Spleen (tissue), 11 donors: ENCODE data around the gene RABGEF1. TPM values are rescaled to one million over a fixed set of nuclear protein-coding genes. Genes with fewer than 3 reads are reported as not detected.

Source experiments
- DNase-seq: peaks from one replicate; pipeline ENCODE4 v3.0.0-alpha.2; 2020
- H3K27ac ChIP-seq, 8 donors: fragments of 200-600 bp; sonication (generic) in 7 of 8; 1 replicate in 4 of 8; 2 replicates in 4 of 8; pipeline versions ENCODE4 v1.5.0 to v1.8.0; 2016 to 2021; ENCODE audit warnings: inconsistent platforms in 4 of 8, mild to moderate bottlenecking in 4 of 8, moderate library complexity in 1 of 8
- H3K27me3 ChIP-seq, 7 donors: fragments of 200-600 bp; sonication (generic) in 6 of 7; replicated peaks in 1 of 7; 1 replicate in 4 of 7; 2 replicates in 3 of 7; pipeline versions ENCODE4 v1.5.0 to v1.8.0; 2016 to 2021; ENCODE audit warnings: inconsistent platforms in 3 of 7, mild to moderate bottlenecking in 1 of 7
- H3K36me3 ChIP-seq, 6 donors: fragments of 200-600 bp; sonication (generic) in 5 of 6; 1 replicate in 4 of 6; 2 replicates in 2 of 6; pipeline versions ENCODE4 v1.5.0 to v1.8.0; 2016 to 2021; ENCODE audit warnings: inconsistent platforms in 2 of 6
- H3K4me1 ChIP-seq, 6 donors: fragments of 200-600 bp; sonication (generic) in 5 of 6; 1 replicate in 3 of 6; 2 replicates in 3 of 6; pipeline versions ENCODE4 v1.5.0 to v1.8.0; 2016 to 2021; ENCODE audit warnings: inconsistent platforms in 3 of 6
- H3K4me3 ChIP-seq, 8 donors: fragments of 200-600 bp; sonication (generic) in 7 of 8; 1 replicate in 4 of 8; 2 replicates in 4 of 8; pipeline versions ENCODE4 v1.5.0 to v1.8.0; 2016 to 2021; ENCODE audit warnings: inconsistent platforms in 4 of 8, mild to moderate bottlenecking in 4 of 8, moderate library complexity in 2 of 8
- H3K9me3 ChIP-seq, 8 donors: fragments of 200-600 bp; sonication (generic) in 7 of 8; 1 replicate in 4 of 8; 2 replicates in 4 of 8; pipeline versions ENCODE4 v1.5.0 to v1.8.0; 2016 to 2021; ENCODE audit warnings: inconsistent platforms in 4 of 8
- CTCF ChIP-seq, 11 experiments: fragments of 200-600 bp in 7 of 11; fragments of 450-650 bp in 4 of 11; sonication (generic) in 4 of 11; IDR thresholded peaks in 8 of 11; conservative IDR thresholded peaks in 3 of 11; 1 replicate in 7 of 11; 2 replicates in 4 of 11; pipeline versions ENCODE4 v1.4.0 to v1.8.0; 2016 to 2021; ENCODE audit warnings: antibody characterized with exemption in 11 of 11, inconsistent platforms in 4 of 11, mild to moderate bottlenecking in 1 of 11
- POLR2A ChIP-seq, 3 donors: fragments of 450-650 bp; IDR thresholded peaks; one replicate each; pipeline ENCODE4 v1.5.1; 2017; ENCODE audit warnings: antibody characterized with exemption in 3 of 3, mild to moderate bottlenecking in 1 of 3
- POLR2AphosphoS5 ChIP-seq, 3 donors: sonication (generic); formaldehyde crosslinking; IDR thresholded peaks; one replicate each; pipeline ENCODE4 v1.5.1; 2017; ENCODE audit warnings: antibody characterized with exemption in 3 of 3
- WGBS, 5 donors: extraction: QIAGEN DNeasy Blood & Tissue Kit in 3 of 5; methylation state at CpG; one replicate each; pipeline versions ENCODE4 v1.1.5 to v1.1.7; 2013 to 2018; 5-methylcytosine and 5-hydroxymethylcytosine counted together
- intact Hi-C: fragments of 100-400 bp; cut with DNase I; formaldehyde crosslinking; loops from one replicate; pipeline ENCODE4 v1.15.0; 2023; ENCODE audit warnings: low total_unique reads
- polyA plus RNA-seq, 3 donors: library from polyadenylated mRNA; stranded (reverse); fragments of 200-250 nt; gene quantifications; one replicate each; pipeline ENCODE4 v1.2.1, GENCODE V29; 2013
- total RNA-seq, 7 donors: library from RNA; depleted of rRNA in 3 of 7; stranded (reverse); fragments of >200 nt in 3 of 7; fragmentation: NEBNext Ultra II Directional in 4 of 7; extraction: Animal tissue kit (Norgen Biotek cat#: 25700) in 4 of 7; gene quantifications; one replicate each; pipeline versions ENCODE4 v1.1.0 to v1.2.1, GENCODE V29; 2016 to 2021
- donor health status: healthy with polysubstance abuse.
- donor health status: DM: no; HTN: no; CAD: no; lungs with moderate emphysema.
- donor health status: DM: no; HTN: no; CAD: no.
- donor health status: Bipolar disorder and iron deficiency.
- donor health status: healthy.
- donor health status: DM: no; HTN: no; CAD: no.
- donor health status: DM: yes; HTN: yes; CAD: no.

RABGEF1 gene
- total and polyA plus RNA-seq, 10 donors, result 8.3 to 39.6 (median 27.4) TPM

- no peak overlapping the region for H3K27ac ChIP-seq
- no peak overlapping the region for H3K4me3 ChIP-seq
- WGBS, 5 donors, result 94 to 97% (median 96%) methylated on average over 3 of the region's 3 CpGs
- peaks cover 0 to 7% (median 0%) of the 10 kb centered on the region in 6 donors for H3K4me1 ChIP-seq
- intact Hi-C loops, result no loop called here
- H3K9me3 ChIP-seq, result peaks cover 6 to 11% (median 10%) of the 10 kb centered on the region in 8 donors
- no peak for TF ChIP-seq POLR2AphosphoS5 (IDR thresholded peaks at IDR 0.05)
- TF ChIP-seq POLR2A (IDR thresholded peaks at IDR 0.05), result no peak
- TF ChIP-seq CTCF (IDR thresholded peaks at IDR 0.05 in 8 of 11, conservative IDR thresholded peaks at IDR 0.05 in 3 of 11), result no peak
- peaks cover 0 to 44% (median 0%) of the 10 kb centered on the region in 6 donors for H3K36me3 ChIP-seq
- H3K27me3 ChIP-seq, result no peaks in the 10 kb centered on the region
- no peak for DNase-seq
Observed at GRCh38 chr7:66729274-66729673, 11.3 kb upstream of the RABGEF1 start.

GRCh38 chr7:66731986-66732385 lies 8.5 kb upstream of the RABGEF1 start:
- Histone ChIP-seq H3K9me3 (peaks cover 0 to 14% (median 10%) of the 10 kb centered on the region in 8 donors), H3K27ac (no peak overlapping the region), H3K4me1 (peaks cover 4 to 19% (median 6%) of the 10 kb centered on the region in 6 donors), H3K27me3 (no peaks in the 10 kb centered on the region), H3K36me3 (peaks cover 0 to 48% (median 1%) of the 10 kb centered on the region in 6 donors), H3K4me3 (no peak overlapping the region)
- intact Hi-C loops, result loop anchor here (10.0 kb wide), 1 partner anchor 47 kb away; no protein-coding TSS in a partner anchor
- WGBS, 5 donors, result 83 to 96% (median 88%) methylated on average over 4 to 11 of the region's 11 CpGs
- TF ChIP-seq POLR2AphosphoS5 (IDR thresholded peaks at IDR 0.05) (peak in 1 of 3 donors; percentile 55), CTCF (IDR thresholded peaks at IDR 0.05 in 8 of 11, conservative IDR thresholded peaks at IDR 0.05 in 3 of 11) (no peak), POLR2A (IDR thresholded peaks at IDR 0.05) (no peak)
- DNase-seq, result no peak

GRCh38 chr7:66732439-66732838 lies 8.1 kb upstream of the RABGEF1 start:
- peaks cover 0 to 47% (median 1%) of the 10 kb centered on the region in 6 donors for H3K36me3 ChIP-seq
- intact Hi-C loops, result loop anchor here (10.0 kb wide), 1 partner anchor 48 kb away; no protein-coding TSS in a partner anchor
- TF ChIP-seq POLR2A (IDR thresholded peaks at IDR 0.05), result no peak
- TF ChIP-seq POLR2AphosphoS5 (IDR thresholded peaks at IDR 0.05), result no peak
- TF ChIP-seq CTCF (IDR thresholded peaks at IDR 0.05 in 8 of 11, conservative IDR thresholded peaks at IDR 0.05 in 3 of 11), result no peak

GRCh38 chr7:66734006-66734405 lies 6.5 kb upstream of the RABGEF1 start:
- Histone ChIP-seq H3K27ac (no peak overlapping the region), H3K4me3 (no peak overlapping the region), H3K27me3 (no peaks in the 10 kb centered on the region), H3K4me1 (peaks cover 4 to 39% (median 25%) of the 10 kb centered on the region in 6 donors), H3K9me3 (peaks cover 0 to 14% (median 10%) of the 10 kb centered on the region in 8 donors), H3K36me3 (peaks cover 0 to 39% (median 1%) of the 10 kb centered on the region in 6 donors)
- TF ChIP-seq POLR2AphosphoS5 (IDR thresholded peaks at IDR 0.05), result no peak
- WGBS, 5 donors, result 75 to 96% (median 89%) methylated on average over 6 of the region's 6 CpGs
- intact Hi-C loops, result loop anchor here (10.0 kb wide), 1 partner anchor 49 kb away; no protein-coding TSS in a partner anchor
- no peak for DNase-seq

More at GRCh38 chr7:66732439-66732838, 8.1 kb upstream of the RABGEF1 start:
- Histone ChIP-seq H3K27ac (no peak overlapping the region), H3K4me3 (no peak overlapping the region), H3K27me3 (no peaks in the 10 kb centered on the region), H3K4me1 (peaks cover 4 to 23% (median 11%) of the 10 kb centered on the region in 6 donors), H3K9me3 (peaks cover 0 to 14% (median 10%) of the 10 kb centered on the region in 8 donors)
- DNase-seq, result no peak
- WGBS, 5 donors, result 70 to 84% (median 83%) methylated on average over 9 of the region's 9 CpGs
